GM23338 (cell line): ENCODE results near the gene SLC19A1. TPM values are rescaled to one million over a fixed set of nuclear protein-coding genes. Genes with fewer than 3 reads are reported as not detected.

Source experiments
- ATAC-seq: fragments of 200-7000 bp; cut with Tn5 transposase; 3 replicates; pipeline ENCODE4 v1.9.1; 2020
- DNase-seq: peaks from one replicate; pipeline ENCODE4 v3.0.0-alpha.2; 2015; ENCODE audit warnings: low spot score
- H2AFZ ChIP-seq: fragments of 200-600 bp; sonication (generic); 2 replicates; pipeline ENCODE4 v1.8.0; 2016; ENCODE audit warnings: antibody characterized with exemption, mild to moderate bottlenecking, moderate library complexity
- H3F3A ChIP-seq: fragments of 200-600 bp; sonication (generic); replicated peaks from 2 replicates; pipeline ENCODE4 v1.8.0; 2017; ENCODE audit warnings: antibody characterized with exemption, mixed run types, low read depth
- H3K27ac ChIP-seq: fragments of 200-600 bp; sonication (generic); 2 replicates; pipeline ENCODE4 v1.6.1; 2016; ENCODE audit warnings: low read depth
- H3K27me3 ChIP-seq: fragments of 200-600 bp; sonication (generic); 2 replicates; pipeline ENCODE4 v1.8.0; 2016; ENCODE audit warnings: mild to moderate bottlenecking, mixed run types, moderate library complexity; ENCODE audit not compliant: insufficient read depth
- H3K36me3 ChIP-seq: fragments of 200-600 bp; sonication (generic); 2 replicates; pipeline ENCODE4 v1.8.0; 2016; ENCODE audit warnings: mild to moderate bottlenecking; ENCODE audit not compliant: insufficient read depth
- H3K4me1 ChIP-seq: fragments of 200-600 bp; sonication (generic); 2 replicates; pipeline ENCODE4 v1.8.0; 2016; ENCODE audit warnings: mild to moderate bottlenecking, moderate library complexity; ENCODE audit not compliant: insufficient read depth
- H3K4me2 ChIP-seq: fragments of 200-600 bp; sonication (generic); 2 replicates; pipeline ENCODE4 v1.7.1; 2017; ENCODE audit warnings: mixed run types
- H3K4me3 ChIP-seq: fragments of 200-600 bp; sonication (generic); 2 replicates; pipeline ENCODE4 v1.6.1; 2016; ENCODE audit warnings: mixed run types
- H3K79me2 ChIP-seq: fragments of 200-600 bp; sonication (generic); replicated peaks from 2 replicates; pipeline ENCODE4 v1.8.0; 2017; ENCODE audit warnings: mild to moderate bottlenecking; ENCODE audit not compliant: insufficient read depth
- H3K9me2 ChIP-seq: fragments of 200-600 bp; sonication (generic); 2 replicates; pipeline ENCODE4 v1.8.0; 2017; ENCODE audit not compliant: insufficient read depth
- H4K20me1 ChIP-seq: fragments of 200-600 bp; sonication (generic); replicated peaks from 2 replicates; pipeline ENCODE4 v1.8.0; 2017; ENCODE audit warnings: mild to moderate bottlenecking; ENCODE audit not compliant: insufficient read depth
- H3K27ac Mint-ChIP-seq: 2 replicates; pipeline ENCODE4 v1.8.0; 2020; ENCODE audit warnings: inconsistent platforms, mild to moderate bottlenecking, moderate library complexity, mixed read lengths
- H3K27me3 Mint-ChIP-seq: 3 replicates; pipeline ENCODE4 v1.8.0; 2022; ENCODE audit warnings: low read depth, mild to moderate bottlenecking, moderate library complexity, mixed read lengths, inconsistent platforms; ENCODE audit not compliant: insufficient read depth, poor library complexity
- H3K36me3 Mint-ChIP-seq: 3 replicates; pipeline ENCODE4 v1.8.0; 2021; ENCODE audit warnings: low read depth, mild to moderate bottlenecking, inconsistent platforms, moderate library complexity, mixed read lengths
- H3K4me1 Mint-ChIP-seq: 3 replicates; pipeline ENCODE4 v1.8.0; 2020; ENCODE audit warnings: mild to moderate bottlenecking, inconsistent platforms, mixed read lengths
- H3K4me3 Mint-ChIP-seq: 3 replicates; pipeline ENCODE4 v1.8.0; 2021; ENCODE audit warnings: moderate library complexity, mild to moderate bottlenecking, inconsistent platforms, mixed read lengths
- H3K9me3 Mint-ChIP-seq: 3 replicates; pipeline ENCODE4 v1.8.0; 2020; ENCODE audit warnings: moderate library complexity, mild to moderate bottlenecking, inconsistent platforms, mixed read lengths
- CREB1 ChIP-seq: fragments of 250-450 bp; sonication (Bioruptor Pico); IDR thresholded peaks from 2 replicates; pipeline ENCODE4 v1.5.0; 2020; ENCODE audit warnings: low read depth, mild to moderate bottlenecking, moderate library complexity
- EZH2 ChIP-seq: fragments of 200-600 bp; sonication (generic); IDR thresholded peaks from one replicate; pipeline ENCODE4 v1.8.0; 2017; ENCODE audit warnings: antibody characterized with exemption, mild to moderate bottlenecking, low read depth; ENCODE audit not compliant: unreplicated experiment
- EZH2phosphoT487 ChIP-seq: fragments of 200-600 bp; sonication (generic); IDR thresholded peaks from one replicate; pipeline ENCODE4 v1.8.1; 2018; ENCODE audit warnings: antibody characterized with exemption; ENCODE audit not compliant: unreplicated experiment
- JUNB ChIP-seq: IDR thresholded peaks from one replicate; pipeline ENCODE4 v1.6.1; 2016; ENCODE audit warnings: antibody characterized with exemption; ENCODE audit not compliant: unreplicated experiment
- NANOG ChIP-seq: IDR thresholded peaks from 2 replicates; pipeline ENCODE4 v1.6.1; 2016; ENCODE audit warnings: antibody characterized with exemption, borderline replicate concordance
- POLR2AphosphoS5 ChIP-seq: IDR thresholded peaks from 2 replicates; pipeline ENCODE4 v1.6.1; 2016; ENCODE audit warnings: antibody characterized with exemption, low read depth
- STAT1 ChIP-seq: IDR thresholded peaks from one replicate; pipeline ENCODE4 v1.6.1; 2016; ENCODE audit warnings: antibody characterized with exemption; ENCODE audit not compliant: unreplicated experiment
- ZNF114 ChIP-seq: fragments of 250-450 bp; sonication (Bioruptor Pico); IDR thresholded peaks from 2 replicates; pipeline ENCODE4 v1.5.0; 2020; ENCODE audit warnings: mild to moderate bottlenecking, moderate library complexity
- ZNF331 ChIP-seq: fragments of 250-450 bp; sonication (Bioruptor Pico); IDR thresholded peaks from 2 replicates; pipeline ENCODE4 v1.5.0; 2020; ENCODE audit warnings: low read depth, mild to moderate bottlenecking, moderate library complexity
- polyA plus RNA-seq: library from polyadenylated mRNA; unstranded; fragments of >200 nt; fragmentation: Nextera tagmentation; extraction: Ambion mirVana; gene quantifications from 2 replicates; pipeline ENCODE4 v1.2.1, GENCODE V29; 2016
- total RNA-seq: library from RNA; depleted of rRNA; stranded (reverse); fragments of >200 nt; shearing (Covaris generic); gene quantifications from 2 replicates; pipeline ENCODE4 v1.2.3, GENCODE V29; 2014
- TF ChIP-seq, protein P1 (sequence below): IDR thresholded peaks from 2 replicates; pipeline ENCODE4 v1.6.1; 2016; ENCODE audit warnings: antibody characterized with exemption
- TF ChIP-seq, protein P2 (sequence below), 2 experiments: fragments of 200-600 bp in 1 of 2; sonication (generic) in 1 of 2; conservative IDR thresholded peaks; 2 replicates each; pipeline versions ENCODE4 v1.5.1 to v1.6.1; 2016 to 2017; ENCODE audit warnings: antibody characterized with exemption in 2 of 2, low read depth in 2 of 2, mild to moderate bottlenecking in 2 of 2, moderate library complexity in 1 of 2
- TF ChIP-seq, protein P3 (sequence below): fragments of 250-450 bp; sonication (Bioruptor Pico); IDR thresholded peaks from 2 replicates; pipeline ENCODE4 v1.5.0; 2020; ENCODE audit warnings: mild to moderate bottlenecking, moderate library complexity
- TF ChIP-seq, protein P4 (sequence below): IDR thresholded peaks from one replicate; pipeline ENCODE4 v1.6.1; 2018; ENCODE audit warnings: antibody characterized with exemption; ENCODE audit not compliant: unreplicated experiment

Gene SLC19A1
- total and polyA plus RNA-seq, 2 experiments from 2014 or later, result 31.2 to 33.0 TPM

DNA sequence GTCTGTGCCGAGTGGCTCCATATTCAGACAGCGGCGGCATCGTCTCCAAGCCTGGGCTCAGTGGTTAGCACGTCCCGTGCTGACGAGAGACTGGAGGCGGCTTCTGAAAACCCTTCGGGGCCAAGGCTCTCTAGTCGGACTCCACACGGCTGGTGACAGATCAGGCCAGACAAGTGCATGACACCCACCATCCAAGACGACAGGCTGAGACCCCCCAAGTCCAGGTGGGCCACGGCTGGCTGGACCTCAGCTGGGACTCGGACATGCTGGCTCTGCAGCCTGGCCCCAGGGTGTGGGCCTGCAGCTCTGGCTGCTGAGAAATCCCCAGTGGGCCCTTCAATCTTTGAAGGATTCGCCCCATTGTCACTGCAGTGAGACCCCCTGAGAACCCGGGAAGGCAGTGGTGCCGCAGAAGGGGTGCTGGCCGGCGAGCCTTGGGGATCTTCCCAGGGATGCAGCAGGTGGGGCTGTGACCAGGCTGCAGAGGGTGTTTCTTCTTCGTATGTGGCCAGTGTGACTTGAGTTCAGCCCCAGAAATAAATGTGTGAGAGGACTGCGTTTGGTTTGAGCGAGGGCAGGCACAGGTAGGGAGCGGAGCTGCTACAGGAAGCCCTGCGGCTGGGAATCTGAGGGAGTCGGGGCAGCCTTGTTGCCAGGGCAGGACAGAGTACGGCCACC, 15.9 kb upstream of the SLC19A1 start:
- Histone ChIP-seq H3F3A (0 out of 2 replicates have a peak, but pooled peaks cover 2% of the 10 kb centered on the region), H4K20me1 (no peaks in the 10 kb centered on the region), H3K9me2 (no peaks in the 10 kb centered on the region), H3K79me2 (no peaks in the 10 kb centered on the region), H3K4me2 (no peak overlapping the region), H3K4me1 (no peaks in the 10 kb centered on the region), H2AFZ (no peak overlapping the region), H3K27me3 (no peaks in the 10 kb centered on the region), H3K4me3 (no peak overlapping the region), H3K27ac (no peak overlapping the region), H3K36me3 (no peaks in the 10 kb centered on the region)
- H3K36me3 Mint-ChIP-seq, result no peaks in the 10 kb centered on the region
- ATAC-seq, result no peak
- H3K4me1 Mint-ChIP-seq, result peaks cover 18% of the 10 kb centered on the region
- H3K9me3 Mint-ChIP-seq, result peaks cover 4% of the 10 kb centered on the region; the same call in 1 of the 3 replicates
- peaks cover 6% of the 10 kb centered on the region for H3K27me3 Mint-ChIP-seq
- TF ChIP-seq EZH2 (no peak), ZNF331 (no peak), NANOG (no peak), JUNB (no peak), STAT1 (no peak), ZNF114 (CRISPR knock-in tag) (no peak), EZH2phosphoT487 (no peak), POLR2AphosphoS5 (no peak), CREB1 (CRISPR knock-in tag) (no peak)
- TF ChIP-seq, protein P1, sequence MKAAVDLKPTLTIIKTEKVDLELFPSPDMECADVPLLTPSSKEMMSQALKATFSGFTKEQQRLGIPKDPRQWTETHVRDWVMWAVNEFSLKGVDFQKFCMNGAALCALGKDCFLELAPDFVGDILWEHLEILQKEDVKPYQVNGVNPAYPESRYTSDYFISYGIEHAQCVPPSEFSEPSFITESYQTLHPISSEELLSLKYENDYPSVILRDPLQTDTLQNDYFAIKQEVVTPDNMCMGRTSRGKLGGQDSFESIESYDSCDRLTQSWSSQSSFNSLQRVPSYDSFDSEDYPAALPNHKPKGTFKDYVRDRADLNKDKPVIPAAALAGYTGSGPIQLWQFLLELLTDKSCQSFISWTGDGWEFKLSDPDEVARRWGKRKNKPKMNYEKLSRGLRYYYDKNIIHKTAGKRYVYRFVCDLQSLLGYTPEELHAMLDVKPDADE, result no peak
- TF ChIP-seq, protein P2, sequence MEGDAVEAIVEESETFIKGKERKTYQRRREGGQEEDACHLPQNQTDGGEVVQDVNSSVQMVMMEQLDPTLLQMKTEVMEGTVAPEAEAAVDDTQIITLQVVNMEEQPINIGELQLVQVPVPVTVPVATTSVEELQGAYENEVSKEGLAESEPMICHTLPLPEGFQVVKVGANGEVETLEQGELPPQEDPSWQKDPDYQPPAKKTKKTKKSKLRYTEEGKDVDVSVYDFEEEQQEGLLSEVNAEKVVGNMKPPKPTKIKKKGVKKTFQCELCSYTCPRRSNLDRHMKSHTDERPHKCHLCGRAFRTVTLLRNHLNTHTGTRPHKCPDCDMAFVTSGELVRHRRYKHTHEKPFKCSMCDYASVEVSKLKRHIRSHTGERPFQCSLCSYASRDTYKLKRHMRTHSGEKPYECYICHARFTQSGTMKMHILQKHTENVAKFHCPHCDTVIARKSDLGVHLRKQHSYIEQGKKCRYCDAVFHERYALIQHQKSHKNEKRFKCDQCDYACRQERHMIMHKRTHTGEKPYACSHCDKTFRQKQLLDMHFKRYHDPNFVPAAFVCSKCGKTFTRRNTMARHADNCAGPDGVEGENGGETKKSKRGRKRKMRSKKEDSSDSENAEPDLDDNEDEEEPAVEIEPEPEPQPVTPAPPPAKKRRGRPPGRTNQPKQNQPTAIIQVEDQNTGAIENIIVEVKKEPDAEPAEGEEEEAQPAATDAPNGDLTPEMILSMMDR (conservative IDR thresholded peaks at IDR 0.05; ENCODE audit: low read depth in 2 of 2), result no peak
- TF ChIP-seq, protein P3, sequence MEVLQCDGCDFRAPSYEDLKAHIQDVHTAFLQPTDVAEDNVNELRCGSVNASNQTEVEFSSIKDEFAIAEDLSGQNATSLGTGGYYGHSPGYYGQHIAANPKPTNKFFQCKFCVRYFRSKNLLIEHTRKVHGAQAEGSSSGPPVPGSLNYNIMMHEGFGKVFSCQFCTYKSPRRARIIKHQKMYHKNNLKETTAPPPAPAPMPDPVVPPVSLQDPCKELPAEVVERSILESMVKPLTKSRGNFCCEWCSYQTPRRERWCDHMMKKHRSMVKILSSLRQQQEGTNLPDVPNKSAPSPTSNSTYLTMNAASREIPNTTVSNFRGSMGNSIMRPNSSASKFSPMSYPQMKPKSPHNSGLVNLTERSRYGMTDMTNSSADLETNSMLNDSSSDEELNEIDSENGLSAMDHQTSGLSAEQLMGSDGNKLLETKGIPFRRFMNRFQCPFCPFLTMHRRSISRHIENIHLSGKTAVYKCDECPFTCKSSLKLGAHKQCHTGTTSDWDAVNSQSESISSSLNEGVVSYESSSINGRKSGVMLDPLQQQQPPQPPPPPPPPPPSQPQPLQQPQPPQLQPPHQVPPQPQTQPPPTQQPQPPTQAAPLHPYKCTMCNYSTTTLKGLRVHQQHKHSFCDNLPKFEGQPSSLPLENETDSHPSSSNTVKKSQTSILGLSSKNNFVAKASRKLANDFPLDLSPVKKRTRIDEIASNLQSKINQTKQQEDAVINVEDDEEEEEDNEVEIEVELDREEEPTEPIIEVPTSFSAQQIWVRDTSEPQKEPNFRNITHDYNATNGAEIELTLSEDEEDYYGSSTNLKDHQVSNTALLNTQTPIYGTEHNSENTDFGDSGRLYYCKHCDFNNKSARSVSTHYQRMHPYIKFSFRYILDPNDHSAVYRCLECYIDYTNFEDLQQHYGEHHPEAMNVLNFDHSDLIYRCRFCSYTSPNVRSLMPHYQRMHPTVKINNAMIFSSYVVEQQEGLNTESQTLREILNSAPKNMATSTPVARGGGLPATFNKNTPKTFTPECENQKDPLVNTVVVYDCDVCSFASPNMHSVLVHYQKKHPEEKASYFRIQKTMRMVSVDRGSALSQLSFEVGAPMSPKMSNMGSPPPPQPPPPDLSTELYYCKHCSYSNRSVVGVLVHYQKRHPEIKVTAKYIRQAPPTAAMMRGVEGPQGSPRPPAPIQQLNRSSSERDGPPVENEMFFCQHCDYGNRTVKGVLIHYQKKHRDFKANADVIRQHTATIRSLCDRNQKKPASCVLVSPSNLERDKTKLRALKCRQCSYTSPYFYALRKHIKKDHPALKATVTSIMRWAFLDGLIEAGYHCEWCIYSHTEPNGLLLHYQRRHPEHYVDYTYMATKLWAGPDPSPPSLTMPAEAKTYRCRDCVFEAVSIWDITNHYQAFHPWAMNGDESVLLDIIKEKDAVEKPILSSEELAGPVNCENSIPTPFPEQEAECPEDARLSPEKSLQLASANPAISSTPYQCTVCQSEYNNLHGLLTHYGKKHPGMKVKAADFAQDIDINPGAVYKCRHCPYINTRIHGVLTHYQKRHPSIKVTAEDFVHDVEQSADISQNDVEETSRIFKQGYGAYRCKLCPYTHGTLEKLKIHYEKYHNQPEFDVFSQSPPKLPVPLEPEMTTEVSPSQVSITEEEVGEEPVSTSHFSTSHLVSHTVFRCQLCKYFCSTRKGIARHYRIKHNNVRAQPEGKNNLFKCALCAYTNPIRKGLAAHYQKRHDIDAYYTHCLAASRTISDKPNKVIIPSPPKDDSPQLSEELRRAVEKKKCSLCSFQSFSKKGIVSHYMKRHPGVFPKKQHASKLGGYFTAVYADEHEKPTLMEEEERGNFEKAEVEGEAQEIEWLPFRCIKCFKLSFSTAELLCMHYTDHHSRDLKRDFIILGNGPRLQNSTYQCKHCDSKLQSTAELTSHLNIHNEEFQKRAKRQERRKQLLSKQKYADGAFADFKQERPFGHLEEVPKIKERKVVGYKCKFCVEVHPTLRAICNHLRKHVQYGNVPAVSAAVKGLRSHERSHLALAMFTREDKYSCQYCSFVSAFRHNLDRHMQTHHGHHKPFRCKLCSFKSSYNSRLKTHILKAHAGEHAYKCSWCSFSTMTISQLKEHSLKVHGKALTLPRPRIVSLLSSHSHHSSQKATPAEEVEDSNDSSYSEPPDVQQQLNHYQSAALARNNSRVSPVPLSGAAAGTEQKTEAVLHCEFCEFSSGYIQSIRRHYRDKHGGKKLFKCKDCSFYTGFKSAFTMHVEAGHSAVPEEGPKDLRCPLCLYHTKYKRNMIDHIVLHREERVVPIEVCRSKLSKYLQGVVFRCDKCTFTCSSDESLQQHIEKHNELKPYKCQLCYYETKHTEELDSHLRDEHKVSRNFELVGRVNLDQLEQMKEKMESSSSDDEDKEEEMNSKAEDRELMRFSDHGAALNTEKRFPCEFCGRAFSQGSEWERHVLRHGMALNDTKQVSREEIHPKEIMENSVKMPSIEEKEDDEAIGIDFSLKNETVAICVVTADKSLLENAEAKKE (CRISPR knock-in tag), result no peak
- TF ChIP-seq, protein P4, sequence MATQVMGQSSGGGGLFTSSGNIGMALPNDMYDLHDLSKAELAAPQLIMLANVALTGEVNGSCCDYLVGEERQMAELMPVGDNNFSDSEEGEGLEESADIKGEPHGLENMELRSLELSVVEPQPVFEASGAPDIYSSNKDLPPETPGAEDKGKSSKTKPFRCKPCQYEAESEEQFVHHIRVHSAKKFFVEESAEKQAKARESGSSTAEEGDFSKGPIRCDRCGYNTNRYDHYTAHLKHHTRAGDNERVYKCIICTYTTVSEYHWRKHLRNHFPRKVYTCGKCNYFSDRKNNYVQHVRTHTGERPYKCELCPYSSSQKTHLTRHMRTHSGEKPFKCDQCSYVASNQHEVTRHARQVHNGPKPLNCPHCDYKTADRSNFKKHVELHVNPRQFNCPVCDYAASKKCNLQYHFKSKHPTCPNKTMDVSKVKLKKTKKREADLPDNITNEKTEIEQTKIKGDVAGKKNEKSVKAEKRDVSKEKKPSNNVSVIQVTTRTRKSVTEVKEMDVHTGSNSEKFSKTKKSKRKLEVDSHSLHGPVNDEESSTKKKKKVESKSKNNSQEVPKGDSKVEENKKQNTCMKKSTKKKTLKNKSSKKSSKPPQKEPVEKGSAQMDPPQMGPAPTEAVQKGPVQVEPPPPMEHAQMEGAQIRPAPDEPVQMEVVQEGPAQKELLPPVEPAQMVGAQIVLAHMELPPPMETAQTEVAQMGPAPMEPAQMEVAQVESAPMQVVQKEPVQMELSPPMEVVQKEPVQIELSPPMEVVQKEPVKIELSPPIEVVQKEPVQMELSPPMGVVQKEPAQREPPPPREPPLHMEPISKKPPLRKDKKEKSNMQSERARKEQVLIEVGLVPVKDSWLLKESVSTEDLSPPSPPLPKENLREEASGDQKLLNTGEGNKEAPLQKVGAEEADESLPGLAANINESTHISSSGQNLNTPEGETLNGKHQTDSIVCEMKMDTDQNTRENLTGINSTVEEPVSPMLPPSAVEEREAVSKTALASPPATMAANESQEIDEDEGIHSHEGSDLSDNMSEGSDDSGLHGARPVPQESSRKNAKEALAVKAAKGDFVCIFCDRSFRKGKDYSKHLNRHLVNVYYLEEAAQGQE, result no peak
- no peak overlapping the region for H3K4me3 Mint-ChIP-seq
- no peak for DNase-seq
- no peak overlapping the region for H3K27ac Mint-ChIP-seq
